NT2/D1 (cell line): ENCODE measurements around the gene CRAT.

Source experiments
- SUZ12 ChIP-seq: IDR thresholded peaks from 2 replicates; pipeline ENCODE4 v1.6.1; 2011; ENCODE audit not compliant: insufficient read length, insufficient read depth; ENCODE audit errors: extremely low read depth
- YY1 ChIP-seq: IDR thresholded peaks from 2 replicates; pipeline ENCODE4 v1.6.1; 2011; ENCODE audit not compliant: insufficient read length, insufficient read depth
- ZNF274 ChIP-seq: IDR thresholded peaks from 2 replicates; pipeline ENCODE4 v1.6.1; 2011; ENCODE audit warnings: mild to moderate bottlenecking, low read depth, low read length

DNA sequence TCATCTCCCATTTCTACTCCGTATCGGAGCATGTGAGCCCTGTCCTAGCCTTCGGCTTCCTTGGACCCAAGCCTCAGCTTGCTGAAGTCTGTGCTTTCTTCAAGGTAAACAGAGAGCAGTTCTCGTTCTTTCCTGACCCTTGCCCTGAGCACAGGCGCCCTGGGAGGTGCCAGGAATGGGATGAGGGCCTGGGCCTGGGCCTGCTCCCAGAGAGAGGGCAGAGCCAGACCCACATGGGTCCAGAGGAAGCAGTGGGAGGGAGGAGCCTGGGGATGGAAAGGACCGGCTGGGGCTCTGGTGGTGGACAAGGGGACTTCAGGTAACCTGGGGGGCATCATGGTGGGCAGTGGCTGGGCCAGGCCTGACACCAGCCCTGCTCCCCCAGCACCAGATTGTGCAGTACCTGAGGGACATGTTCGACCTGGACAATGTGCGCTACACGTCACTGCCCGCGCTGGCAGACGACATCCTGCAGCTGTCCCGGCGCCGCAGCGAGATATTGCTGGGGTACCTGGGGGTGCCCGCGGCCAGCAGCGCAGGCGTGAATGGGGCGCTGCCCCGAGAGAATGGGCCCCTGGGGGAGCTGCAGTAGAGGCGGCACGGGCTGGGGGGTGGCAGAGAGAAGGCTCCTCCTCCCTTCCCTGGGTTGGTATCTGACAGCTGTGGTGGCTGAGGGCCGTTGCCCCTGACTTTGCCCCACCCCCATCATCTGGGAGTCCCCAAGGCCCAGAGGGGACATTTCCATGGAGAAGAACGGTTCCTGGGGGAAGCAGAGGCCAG is 40.5 kb downstream of the CRAT start:
- no peak for TF ChIP-seq ZNF274
- no peak for TF ChIP-seq YY1
- TF ChIP-seq SUZ12 = no peak
